Stimulated activated CD4-positive, alpha-beta T cell treated with anti-CD3 and anti-CD28 coated beads, Interleukin-4, amount 100 ng/mL, for 48 hours (primary cell): Measurements from ENCODE around the gene TMEM123.
A peak's percentile ranks its signal among the peaks of the same experiment; 100 is the strongest.

ENCODE experiments used
- DNase-seq, 2 donors: peaks; one replicate each; pipeline ENCODE4 v3.0.0-alpha.2; 2020; ENCODE audit warnings: low read depth in 2 of 2

Gene TMEM123

DNA sequence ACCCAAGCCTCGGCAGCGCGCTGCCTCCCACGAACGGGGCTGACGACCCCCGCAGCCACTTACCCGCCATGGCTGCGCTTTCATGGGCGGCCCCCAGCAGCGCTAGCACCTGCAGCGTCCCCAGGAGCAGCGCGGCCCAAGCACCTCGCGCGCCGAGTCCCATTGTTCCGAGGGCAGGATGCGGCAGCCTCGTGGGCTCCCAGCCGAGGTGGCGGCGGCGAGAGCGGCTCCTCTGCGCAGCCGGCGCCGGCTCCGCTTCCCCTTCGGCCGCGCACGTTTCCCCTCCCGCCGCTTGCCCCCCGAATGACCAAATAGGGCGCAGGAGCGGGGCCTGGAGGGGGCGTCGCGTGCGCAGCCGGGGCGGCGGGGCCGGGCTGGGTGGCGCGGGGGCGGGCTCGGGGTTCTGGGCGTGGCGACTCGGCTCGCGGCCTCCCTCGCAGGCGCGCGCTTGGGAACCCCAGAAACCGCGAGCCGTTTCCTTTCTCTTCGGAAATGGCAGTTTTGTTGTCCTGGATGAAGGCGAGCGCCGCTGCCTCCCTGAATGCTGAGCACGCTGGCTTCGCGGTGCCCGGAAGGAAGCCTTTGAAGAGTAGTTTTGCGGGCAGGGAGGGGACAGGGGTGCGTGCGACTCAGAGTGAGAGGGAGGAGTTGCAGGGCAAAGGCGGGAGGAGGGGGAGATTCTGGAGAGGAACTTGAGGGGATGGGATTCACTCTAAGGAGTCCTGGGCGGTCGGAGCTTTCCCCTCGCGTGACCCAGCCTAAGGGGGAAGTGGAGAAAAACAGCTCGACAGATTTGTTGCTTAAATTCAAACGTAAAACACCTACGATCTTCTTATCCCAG lies at the start of gene TMEM123:
TMEM123 (minus strand) TSS at position 305 of the 841 bp plus-strand sequence; CDS start at position 163, 142 bp downstream.
- DNase-seq = peak; percentile 84 to 85

DNA sequence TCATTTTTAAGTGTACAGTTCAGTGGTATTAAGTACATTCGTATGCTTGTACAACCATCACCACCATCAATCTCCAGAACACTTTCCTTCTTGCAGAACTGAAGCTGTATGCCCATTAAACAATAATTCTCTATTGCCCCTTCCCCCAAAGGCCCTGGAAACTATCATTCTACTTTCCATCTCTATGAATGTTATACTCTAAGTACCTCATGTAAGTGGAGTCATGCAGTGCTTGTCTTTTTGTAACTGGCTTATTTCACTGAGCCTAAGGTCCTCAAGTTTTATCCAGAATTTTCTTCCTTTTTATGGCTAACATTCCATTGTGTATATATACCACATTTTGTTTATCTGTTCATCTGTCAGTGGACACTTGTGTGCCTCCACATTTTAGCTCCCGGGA lies 48.3 kb upstream of the TMEM123 start:
- DNase-seq = no peak

- DNase-seq = no peak
Measured at GRCh38 chr11:102499931-102500330, 47.4 kb upstream of the TMEM123 start.

DNA sequence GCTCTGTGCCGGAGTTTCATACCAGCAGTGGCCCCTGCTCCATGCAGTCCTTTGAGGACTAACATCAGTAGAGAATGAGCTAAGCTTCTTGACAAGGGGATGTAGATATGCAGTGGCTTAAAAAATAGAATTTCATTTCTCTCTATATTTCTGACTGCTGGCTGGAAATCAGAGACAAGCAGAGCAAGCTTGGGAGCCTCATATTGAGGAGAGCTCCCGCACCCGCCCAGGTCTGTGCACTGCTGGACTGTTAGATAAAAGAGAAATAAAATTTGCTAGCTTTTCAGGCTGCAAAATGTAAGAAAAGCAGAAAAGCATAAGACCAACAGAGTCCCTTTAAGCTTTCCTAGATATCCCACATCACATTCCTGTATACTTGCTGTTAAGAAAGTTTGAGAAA lies 46.6 kb upstream of the TMEM123 start:
- DNase-seq = no peak

GRCh38 chr11:102497061-102497460 lies 44.5 kb upstream of the TMEM123 start:
- no peak for DNase-seq

DNA sequence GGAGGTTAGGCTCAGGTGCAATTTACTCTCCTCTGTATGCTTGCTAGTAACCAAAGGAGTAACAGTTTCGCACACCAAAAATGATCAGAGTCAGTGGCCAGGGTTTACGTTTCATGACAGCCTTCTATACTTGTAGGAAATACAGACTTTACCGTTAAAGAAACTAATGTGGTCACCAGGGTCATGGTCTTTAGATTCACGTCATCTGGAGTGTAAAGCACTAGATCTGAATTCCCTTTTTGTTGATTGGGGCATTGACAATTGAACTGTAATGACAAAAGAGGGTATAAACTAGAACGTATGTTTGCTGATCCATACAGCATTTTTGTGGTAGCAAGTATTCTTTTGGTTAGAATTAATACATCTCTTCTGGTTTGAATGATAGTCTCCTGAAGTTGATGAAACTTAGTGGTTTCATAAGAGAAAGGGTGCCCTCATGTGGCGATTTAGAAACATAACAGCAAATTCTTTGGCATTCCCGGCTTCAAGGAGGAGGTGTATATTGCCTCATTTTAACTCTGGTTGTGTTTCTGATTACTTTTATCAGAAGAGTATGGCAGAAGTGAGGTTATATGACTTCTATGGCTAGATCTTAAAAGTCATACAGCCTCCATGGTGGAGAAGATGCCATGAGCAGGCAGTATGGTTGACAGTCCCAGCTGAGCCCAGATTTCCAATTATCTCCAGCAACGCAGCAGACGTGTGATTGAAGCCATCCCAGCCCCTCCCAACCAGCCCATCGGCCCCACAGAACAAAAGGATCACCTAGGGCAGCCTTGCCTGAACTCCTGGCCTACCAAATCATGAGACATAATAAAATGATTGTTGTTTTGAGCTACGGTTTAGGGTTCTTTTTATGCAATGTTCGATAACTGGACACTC lies 42.8 kb upstream of the TMEM123 start:
- DNase-seq = peak in 1 of 2 donors; percentile 16

DNA sequence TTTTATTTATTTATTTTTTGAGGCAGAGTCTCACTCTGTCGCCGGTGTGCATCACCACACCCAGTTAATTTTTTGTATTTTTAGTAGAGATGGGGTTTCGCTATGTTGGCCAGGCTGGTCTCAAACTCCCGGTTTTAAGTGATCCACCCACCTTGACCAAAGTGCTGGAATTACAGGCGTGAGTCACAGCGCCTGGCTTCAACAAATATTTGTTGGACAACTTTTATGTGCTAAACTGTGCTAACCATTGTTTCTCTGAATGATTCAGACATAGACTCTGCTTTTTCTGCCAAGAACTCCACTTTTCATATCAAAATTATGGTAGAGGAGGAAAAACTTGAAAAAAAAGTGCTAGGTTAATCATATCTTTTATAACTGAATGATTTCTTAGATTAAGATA lies 41.7 kb upstream of the TMEM123 start:
- no peak for DNase-seq

GRCh38 chr11:102493524-102493923 lies 41.0 kb upstream of the TMEM123 start:
- no peak for DNase-seq

- DNase-seq = no peak
Measured at GRCh38 chr11:102491969-102492368, 39.4 kb upstream of the TMEM123 start.

GRCh38 chr11:102489186-102490145 lies 36.9 kb upstream of the TMEM123 start:
- no peak for DNase-seq

- no peak for DNase-seq
Measured at GRCh38 chr11:102488208-102488607, 35.6 kb upstream of the TMEM123 start.

DNA sequence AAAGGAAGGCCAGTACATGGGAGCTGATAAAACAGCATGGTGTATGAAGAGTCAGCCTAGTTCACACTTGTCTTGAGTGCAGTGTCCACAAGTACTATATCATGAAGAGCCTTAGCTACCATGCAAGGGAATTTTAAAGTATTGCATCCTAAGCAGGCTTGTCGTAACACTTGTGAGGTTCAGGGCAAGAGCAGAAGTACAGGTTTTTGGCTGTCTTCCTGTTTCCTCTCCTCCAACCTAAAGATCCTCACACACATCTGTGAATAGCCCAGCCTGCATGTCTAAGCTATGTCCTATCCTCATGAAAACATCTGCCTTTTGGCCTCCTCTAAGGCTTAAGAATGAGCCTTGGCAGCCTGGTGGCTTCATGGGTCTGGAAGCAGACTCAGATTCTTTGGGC lies 34.6 kb upstream of the TMEM123 start:
- no peak for DNase-seq

DNA sequence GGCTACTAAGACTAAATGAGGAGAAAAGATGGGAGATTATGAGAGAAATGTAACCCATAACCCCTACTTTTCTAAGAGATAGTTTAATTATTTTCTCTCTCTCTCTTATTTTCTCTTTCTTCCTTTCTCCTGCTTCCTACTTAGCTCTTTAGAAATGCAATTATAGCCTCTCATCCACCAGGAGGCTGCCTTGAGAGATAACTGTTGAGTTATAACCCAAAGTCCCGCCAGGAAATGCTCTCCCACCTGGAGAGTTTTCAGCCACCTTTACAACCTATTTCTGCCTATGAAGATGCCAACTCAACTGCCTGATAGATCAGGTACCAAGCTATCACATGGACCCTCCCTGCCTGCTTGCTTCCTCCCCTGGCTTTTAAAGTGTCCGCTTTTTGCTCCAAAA lies 34.0 kb upstream of the TMEM123 start:
- no peak for DNase-seq

DNA sequence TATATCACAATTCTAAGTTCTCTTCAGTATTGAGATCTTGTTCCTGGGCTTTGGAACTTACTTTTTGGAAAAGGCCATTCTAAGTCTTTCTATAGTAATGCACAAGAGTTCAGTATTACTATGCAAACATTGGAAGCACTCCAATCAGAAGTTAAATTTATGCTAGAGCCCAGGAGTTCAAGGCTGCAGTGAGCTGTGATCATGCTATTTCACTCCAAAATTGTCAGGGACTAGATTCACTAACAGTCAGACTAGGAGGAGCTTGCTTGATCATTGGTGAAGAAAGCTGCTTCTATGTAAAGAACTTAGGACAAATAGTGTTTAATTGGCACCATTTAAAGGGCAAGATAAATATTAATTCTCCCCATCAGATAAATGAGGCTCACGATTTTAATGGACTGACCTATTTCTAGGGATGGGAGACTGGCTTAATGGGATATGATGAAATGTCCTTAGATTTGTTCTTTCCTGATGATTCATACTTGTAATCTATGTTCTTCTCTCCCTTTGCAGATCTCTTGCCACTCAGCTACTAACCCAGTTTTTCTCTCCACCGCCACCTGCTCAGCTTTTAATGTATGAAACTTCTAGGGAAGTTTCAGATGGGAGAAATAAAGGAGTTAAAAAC lies 32.6 kb upstream of the TMEM123 start:
- no peak for DNase-seq

DNA sequence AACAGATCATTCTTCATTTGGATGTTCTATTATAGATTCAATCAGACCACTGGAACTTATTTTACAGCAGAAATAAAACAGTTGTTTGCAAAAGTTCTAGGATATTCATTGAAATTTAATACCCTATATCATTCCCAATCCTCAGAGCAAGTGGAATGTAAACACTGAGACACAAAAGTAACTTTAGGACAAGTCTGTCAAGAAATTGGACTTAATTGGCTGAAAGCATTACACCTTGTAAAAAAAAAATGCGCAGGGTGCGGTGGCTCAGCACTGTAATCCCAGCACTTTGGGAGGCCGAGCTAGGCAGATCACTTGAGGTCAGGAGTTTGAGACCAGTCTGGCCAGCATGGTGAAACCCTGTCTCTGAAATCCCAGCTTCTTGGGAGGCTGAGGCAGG lies 29.9 kb upstream of the TMEM123 start:
- no peak for DNase-seq

- DNase-seq = no peak
Measured at GRCh38 chr11:102479733-102480132, 27.2 kb upstream of the TMEM123 start.

DNA sequence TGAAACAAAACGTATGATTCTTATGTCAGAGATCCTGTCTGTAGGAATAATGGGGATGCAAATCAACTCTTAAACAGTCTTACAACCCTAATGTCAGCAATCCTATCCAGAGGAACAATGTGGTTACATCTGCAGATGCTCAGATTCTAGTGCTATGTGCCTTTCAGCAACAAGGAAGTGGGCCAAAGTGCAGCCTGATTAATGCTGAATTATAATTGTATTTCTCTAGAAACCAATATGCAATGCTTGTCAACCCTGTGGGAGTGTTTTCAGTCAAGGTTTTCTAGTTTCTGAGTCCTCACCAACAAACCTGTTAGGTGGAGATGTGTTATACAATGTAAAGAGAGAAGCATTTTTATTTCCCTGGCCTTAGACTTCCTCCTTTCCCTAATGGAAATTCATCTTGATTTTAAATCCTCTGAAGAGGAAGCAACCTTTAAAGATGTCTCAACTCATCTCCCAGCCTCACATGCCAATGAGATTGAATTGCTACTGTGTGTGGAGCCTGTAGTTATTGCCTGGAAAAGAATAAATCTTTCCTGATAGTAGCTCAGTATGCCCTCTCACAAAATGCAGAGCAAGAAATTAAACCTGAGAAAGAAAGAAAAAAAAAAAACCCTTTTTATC lies 26.2 kb upstream of the TMEM123 start:
- no peak for DNase-seq

- DNase-seq = no peak
Measured at GRCh38 chr11:102476812-102477211, 24.2 kb upstream of the TMEM123 start.

- DNase-seq = no peak
Measured at GRCh38 chr11:102476069-102476468, 23.5 kb upstream of the TMEM123 start.

- DNase-seq = no peak
Measured at GRCh38 chr11:102473543-102473942, 21.0 kb upstream of the TMEM123 start.

DNA sequence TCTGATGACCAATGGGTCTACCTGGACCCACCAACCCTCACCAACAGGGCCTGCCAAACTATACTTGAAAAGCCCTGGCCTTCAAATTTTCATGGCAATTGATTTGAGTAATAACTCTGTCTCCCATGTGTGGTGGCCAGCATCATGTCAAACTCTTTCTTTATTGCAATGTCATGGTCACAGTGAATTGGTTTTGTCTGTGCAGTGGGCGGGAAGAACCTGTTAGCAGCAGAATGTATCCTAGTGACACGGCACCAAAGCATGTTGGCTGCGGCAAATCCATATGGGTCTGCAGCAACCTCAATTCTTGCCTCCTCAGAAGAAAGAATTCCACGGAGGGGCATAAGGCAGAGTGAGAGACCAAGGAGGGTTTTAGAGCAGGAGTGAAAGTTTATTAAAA lies 19.6 kb upstream of the TMEM123 start:
- no peak for DNase-seq
